HG03064 (cell line): ENCODE measurements around the gene DRD2.

Experiments used
- ATAC-seq: cut with Tn5 transposase; IDR thresholded peaks from one replicate; pipeline ENCODE4 v1.9.1; 2021; ENCODE audit warnings: low read depth; ENCODE audit not compliant: unreplicated experiment

DRD2 gene

DNA sequence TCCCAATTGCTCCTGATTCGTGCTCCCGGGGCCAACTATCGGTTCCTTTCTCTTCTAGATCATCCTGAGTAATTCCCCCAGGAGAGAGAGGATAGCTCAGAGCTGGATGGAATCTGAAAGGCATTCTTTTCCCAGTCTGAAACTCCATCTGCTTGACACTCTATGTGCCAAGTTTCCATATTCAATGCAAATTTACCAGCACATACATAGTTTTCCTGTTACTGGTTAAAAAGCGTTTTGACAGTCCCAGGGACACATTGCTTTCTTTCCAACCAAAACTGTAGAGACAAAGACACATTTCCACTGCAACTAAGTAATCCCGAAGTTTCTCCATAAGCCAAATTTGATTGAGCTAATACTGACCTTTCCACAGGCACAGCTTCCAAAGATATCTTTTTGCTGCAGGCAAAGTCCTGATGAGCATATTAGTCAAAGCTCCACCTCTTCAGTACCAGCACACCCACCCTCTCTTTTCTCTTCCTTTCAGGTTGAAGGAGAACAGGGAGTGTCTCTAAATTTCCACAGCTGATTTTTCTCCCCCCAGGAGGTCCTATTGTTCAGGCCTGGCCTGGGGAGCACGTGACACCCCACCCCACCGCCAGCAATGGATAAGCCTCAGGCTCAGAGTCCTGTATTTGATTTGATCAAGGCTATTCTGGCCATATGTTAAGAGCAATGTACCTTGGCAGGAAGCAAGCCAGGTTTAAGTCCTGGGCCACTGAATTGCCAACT lies 97.4 kb downstream of the DRD2 start:
- no peak for ATAC-seq

DNA sequence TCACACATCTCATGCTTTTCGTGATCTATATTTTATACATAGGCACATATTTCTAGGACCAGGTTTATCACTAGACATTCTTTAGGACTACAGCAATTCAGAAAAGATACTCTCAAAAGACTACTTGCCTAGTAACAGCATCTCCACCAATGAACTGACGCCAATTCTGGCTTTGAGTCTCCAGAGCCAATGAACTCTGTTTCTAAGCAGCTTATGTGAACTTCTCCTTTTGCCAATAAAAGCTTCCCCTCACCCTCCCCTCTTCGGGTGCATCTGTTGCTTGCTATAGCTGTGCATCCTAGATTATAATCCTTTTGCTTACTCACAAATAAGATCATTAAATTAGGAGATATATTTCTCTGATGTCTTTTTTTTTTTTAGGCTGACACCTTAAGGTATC lies 99.0 kb downstream of the DRD2 start:
- no peak for ATAC-seq

DNA sequence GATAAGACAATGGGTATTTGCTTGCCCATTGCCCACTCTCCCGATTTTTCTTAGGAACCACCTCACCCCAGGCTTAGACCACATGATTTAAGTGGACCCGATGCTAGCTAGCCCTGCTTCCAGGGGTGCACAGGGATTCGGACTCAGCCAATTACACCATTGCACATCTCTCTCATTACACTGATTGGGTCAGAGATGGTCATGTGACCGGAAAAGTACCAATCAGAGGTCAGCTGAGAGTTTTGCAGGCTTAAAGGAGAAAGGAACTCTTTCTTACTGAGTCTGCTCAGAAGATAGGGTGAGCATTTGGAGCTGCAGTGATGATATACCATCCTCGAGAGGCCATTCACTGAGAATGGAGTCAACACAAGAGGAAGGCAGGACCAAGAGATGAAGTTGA lies 99.8 kb downstream of the DRD2 start:
- ATAC-seq, result no peak

DNA sequence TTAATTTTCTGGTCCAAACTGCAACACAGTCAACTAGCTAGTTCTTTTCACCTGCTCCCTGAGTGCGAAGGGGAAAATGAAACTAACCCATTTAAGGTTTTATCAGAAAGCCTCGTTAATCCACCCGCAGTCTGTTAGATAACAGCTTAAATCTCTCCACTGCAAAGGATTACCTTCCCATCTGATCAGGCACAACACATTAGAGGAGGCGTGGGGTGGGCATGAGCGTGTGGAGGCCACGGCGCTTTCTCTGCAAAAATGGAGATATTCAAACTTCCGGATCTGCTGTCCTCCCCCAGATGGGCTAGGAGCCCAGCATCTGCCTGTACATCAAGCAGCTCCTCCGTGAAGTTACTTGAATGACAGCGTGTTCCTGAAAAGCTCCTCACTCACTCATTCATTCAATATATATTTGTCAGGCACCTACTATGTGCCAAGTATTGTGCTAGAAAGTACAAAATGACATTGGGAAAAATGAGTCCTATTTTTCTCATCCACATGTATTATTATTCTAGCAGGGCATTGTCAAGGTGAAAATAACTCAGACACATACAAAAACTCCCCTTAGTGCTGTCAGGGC lies 101.1 kb downstream of the DRD2 start:
- no peak for ATAC-seq

DNA sequence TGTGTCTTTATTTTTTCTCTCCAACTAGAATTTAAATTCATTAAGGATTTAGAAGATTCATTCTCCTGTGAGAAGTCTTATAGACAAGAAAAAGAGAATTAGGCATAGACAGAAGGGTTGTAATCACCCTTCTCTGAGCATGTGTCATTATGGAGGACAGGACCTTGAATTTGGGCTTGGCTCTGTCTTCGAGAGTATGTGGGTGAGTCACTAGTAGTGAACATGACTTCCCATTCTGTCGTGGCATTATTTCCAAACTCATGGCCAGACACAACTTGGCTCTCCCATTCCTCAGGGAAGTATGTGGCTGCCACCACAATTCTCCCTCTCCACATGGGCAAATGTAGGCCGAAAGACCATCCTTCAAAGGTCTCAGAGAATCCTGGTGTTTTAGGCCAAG lies 101.9 kb downstream of the DRD2 start:
- ATAC-seq, result no peak

DNA sequence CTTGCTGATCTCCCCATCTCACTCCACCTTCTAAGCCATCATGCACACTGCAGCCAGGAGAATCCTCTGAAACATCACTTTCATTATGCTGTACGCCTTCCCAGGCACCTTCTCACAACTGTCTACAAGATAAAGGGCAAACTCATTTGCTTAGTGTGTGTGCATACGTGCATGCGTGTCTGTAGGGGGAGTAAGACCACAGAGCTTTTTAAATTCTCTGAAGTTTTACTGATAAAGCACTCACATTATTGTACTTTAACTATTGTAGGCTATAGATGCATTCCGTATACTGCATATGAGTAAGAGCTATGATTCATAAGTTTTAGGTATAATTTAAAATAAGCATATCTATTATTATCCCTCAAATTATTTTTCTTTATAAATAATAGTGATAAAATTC lies 102.9 kb downstream of the DRD2 start:
- no peak for ATAC-seq

DNA sequence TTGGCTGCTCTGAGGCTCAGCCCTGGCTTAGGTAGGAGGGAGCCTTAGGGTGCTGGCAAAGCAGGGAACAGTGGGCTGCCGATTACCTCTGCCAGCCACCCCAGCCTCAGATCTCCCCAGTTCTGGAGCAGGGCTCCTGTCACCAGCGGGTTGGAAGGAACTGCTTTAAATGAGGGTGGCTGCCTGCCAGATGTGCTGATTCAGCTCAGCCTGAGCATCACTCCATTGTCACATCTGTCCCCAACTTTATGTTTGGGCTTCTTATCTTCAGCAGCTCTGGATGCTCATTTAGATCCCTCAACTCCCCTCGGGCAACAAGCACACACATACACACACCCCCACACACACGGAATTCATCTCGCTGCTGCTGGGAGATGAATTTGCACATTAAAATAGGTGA lies 104.6 kb downstream of the DRD2 start:
- no peak for ATAC-seq

DNA sequence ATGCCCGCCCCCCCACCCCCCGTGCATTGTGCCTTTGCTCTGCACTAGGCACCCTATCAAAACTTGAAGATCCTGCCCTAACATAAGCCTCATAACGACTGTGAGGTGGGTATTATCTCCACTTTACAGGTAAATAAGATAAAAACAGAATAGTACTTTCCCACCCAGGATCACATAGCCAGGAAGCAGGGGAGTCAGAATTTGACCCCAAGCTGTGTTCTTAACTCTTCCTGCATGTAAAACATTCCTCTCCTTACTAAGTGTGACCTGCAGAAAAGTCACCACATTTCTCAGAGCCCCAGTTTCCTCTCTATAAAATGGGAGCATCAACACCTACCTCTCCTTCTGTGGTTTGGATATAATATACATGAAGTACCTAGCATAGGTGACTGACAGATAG lies 105.8 kb downstream of the DRD2 start:
- no peak for ATAC-seq

DNA sequence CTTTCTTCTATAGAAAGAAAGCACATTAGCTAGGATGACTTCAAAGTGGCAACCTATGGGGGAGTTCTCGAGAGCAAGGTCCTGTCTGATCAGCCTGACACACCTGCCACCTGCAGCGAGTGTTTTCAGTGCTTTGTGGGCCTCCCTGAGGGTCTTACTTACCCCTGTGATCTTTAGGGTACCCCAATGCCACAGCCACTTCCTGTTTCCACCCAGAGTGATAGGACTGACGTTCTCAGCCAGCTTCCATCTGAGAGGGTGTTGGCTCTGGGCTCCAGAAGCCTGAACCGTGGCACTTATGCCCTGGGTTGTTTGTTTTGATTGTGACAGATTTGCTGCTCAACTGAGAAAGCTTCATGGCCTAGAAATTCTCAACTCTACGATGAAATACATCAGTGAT lies 109.3 kb downstream of the DRD2 start:
- ATAC-seq, result no peak

DNA sequence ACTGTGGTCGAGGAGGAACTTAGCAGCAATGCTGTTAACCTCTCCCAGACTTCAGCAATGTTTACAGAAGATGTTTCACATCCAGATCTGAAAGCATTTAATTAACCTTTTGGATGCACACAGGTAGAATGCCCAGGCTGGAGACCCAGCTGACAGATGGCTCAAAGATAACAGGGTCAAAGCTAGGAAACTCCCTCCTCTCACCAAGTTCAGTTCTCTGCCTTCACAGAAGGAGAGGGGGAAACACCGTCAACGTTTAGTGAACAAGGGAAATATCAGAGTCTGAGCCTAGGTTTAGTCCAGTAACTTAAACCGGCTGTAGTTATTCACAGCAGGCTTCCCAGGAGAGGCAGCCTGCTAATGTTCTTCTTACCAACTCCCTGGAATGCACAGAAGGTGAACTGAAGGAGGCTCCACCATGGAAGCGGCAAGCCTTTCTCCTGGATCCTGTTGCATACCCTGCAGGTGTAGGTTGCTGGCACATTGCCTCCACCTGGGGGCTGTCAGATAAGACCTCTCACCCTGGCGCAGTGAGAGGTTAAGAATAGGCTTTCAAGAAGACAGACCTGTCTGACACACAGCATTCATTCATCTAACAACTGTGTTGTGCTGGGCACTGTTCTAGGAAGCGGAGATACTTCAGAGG lies 111.1 kb downstream of the DRD2 start:
- ATAC-seq, result no peak

DNA sequence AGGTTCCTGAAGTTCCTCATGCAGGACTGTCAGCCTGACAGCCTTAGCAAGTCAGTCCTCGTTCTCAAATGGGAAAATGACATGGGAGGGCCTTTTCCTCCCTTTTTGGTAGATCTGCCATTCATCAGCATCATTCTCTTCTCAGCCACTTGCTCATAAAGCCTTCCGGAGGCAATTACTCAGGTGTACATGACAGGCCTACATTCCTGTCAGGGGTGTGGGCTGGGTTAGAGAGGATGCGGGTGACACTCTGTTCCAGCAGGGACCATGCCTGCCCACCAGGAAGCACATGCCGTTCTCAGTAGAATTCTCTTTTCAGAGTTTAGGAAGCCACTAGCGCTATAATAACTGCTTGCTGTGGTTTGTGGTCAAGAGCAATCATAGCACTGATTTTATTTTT lies 111.8 kb downstream of the DRD2 start:
- ATAC-seq, result no peak
